ENCODE results near the gene BLOC1S4. TPM values are rescaled to one million over a fixed set of nuclear protein-coding genes. Genes with fewer than 3 reads are reported as not detected.

BLOC1S4 gene
- total RNA-seq, 4 donors from 2014 or later = 8.5 to 26.6 (median 11.7) TPM

DNA sequence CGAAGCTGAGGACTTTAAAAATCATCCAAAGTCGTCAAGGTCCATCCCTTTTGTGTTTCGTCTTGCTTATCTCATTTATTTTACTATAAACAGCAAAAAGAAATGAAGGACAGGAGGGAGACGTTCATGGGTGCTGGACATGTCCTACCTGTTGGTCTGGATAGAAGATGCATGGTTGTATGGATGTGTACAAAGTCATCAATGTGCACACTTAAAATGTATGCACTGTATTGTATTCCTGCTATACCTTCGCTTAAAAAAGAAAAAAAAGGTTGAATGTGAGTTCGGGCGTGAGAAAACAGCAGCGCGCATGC, 313 bp upstream of the BLOC1S4 start:
- no peak for TF ChIP-seq POLR2A (IDR thresholded peaks at IDR 0.05)
- TF ChIP-seq, protein P1, sequence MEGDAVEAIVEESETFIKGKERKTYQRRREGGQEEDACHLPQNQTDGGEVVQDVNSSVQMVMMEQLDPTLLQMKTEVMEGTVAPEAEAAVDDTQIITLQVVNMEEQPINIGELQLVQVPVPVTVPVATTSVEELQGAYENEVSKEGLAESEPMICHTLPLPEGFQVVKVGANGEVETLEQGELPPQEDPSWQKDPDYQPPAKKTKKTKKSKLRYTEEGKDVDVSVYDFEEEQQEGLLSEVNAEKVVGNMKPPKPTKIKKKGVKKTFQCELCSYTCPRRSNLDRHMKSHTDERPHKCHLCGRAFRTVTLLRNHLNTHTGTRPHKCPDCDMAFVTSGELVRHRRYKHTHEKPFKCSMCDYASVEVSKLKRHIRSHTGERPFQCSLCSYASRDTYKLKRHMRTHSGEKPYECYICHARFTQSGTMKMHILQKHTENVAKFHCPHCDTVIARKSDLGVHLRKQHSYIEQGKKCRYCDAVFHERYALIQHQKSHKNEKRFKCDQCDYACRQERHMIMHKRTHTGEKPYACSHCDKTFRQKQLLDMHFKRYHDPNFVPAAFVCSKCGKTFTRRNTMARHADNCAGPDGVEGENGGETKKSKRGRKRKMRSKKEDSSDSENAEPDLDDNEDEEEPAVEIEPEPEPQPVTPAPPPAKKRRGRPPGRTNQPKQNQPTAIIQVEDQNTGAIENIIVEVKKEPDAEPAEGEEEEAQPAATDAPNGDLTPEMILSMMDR (IDR thresholded peaks at IDR 0.05) = no peak
- H3K4me3 ChIP-seq = peak overlapping the region; percentile 45 to 91
- peaks cover 0 to 5% of the 10 kb centered on the region in 2 donors for H3K4me1 ChIP-seq
- no peaks in the 10 kb centered on the region for H3K36me3 ChIP-seq
- no peaks in the 10 kb centered on the region for H3K9me3 ChIP-seq
- no peak for DNase-seq
- intact Hi-C loops (cut with DNase I; ENCODE audit: low total_unique reads) = no loop called here
- peak overlapping the region; percentile 81 to 96 for H3K27ac ChIP-seq
- no peaks in the 10 kb centered on the region for H3K27me3 ChIP-seq

DNA sequence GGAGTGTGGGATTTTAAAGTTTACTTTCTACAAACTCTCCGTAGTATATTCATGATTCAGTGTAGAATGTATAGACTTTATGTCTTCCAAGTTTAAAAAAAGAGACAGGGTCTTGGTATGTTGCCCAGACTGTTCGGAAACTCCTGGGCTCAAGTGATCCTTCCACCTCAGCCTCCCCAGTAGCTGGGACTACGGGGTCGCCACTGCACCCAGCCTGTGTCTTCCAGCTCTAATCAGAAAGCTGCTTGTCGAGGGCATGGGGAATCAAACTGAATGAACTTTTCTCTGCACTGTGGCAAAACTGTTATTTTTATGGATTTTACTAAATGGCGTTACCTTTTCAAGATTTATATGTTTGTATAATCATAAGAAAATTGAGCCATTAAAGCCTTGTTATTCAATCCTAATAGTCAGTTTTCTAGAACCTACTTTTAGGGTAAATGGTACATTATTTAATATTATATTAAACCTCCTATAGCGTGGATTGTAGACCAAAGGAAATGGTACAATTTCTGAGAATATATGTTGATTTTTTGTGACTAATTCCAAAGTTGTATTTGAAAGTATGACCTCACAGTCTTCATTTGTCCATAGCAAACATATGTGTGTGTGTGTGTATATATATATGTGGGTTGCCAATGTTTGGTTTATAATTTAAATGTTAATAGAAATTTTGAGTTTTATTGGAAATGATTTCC, 1.1 kb downstream of the BLOC1S4 start:
- Histone ChIP-seq H3K4me1 (peaks cover 0 to 5% of the 10 kb centered on the region in 2 donors), H3K27me3 (no peaks in the 10 kb centered on the region), H3K4me3 (peak overlapping the region; percentile 45 to 91), H3K36me3 (no peaks in the 10 kb centered on the region), H3K9me3 (no peaks in the 10 kb centered on the region), H3K27ac (peak overlapping the region; percentile 81 to 96)
- no peak for DNase-seq
- TF ChIP-seq, protein P1 (IDR thresholded peaks at IDR 0.05) = no peak
- no peak for TF ChIP-seq POLR2A (IDR thresholded peaks at IDR 0.05)
- intact Hi-C loops (cut with DNase I; ENCODE audit: low total_unique reads) = no loop called here

DNA sequence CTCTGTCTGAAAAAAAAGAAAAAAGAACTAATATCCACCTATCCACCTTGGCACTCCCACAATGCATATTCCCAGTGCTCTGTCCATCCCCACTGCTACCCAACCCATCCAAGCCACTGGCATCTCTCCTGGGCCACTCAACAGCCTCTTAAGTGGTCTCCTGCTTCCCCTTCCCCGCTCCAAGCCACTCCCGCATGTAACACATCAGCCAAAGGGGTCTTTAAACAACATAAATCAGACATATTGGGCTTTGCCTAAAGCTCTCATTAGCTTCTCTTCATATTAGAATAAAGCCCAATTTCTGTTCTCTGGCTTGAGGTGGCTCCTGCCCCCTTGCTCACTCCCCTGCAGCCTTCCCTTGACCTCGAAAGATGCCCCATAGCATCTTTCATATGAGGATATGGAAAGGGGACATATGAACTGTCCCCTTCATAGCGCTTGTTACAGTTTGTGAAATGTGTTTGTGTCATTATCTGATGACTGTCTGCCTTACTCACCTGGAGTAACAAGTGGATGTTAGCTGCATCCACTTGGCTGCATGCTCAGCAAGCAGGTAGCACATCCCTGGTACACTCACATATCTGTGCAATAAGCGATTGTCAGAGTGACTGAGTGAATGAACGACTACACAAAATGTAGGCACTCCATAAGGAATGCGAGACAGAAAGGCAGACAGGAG, 3.1 kb downstream of the BLOC1S4 start:
- Histone ChIP-seq H3K27ac (no peak overlapping the region), H3K9me3 (no peaks in the 10 kb centered on the region), H3K4me3 (no peak overlapping the region), H3K27me3 (no peaks in the 10 kb centered on the region), H3K36me3 (no peaks in the 10 kb centered on the region), H3K4me1 (peaks cover 0 to 5% of the 10 kb centered on the region in 2 donors)
- no peak for DNase-seq
- intact Hi-C loops (cut with DNase I; ENCODE audit: low total_unique reads) = no loop called here
- TF ChIP-seq, protein P1 (IDR thresholded peaks at IDR 0.05) = no peak
- no peak for TF ChIP-seq POLR2A (IDR thresholded peaks at IDR 0.05)

DNA sequence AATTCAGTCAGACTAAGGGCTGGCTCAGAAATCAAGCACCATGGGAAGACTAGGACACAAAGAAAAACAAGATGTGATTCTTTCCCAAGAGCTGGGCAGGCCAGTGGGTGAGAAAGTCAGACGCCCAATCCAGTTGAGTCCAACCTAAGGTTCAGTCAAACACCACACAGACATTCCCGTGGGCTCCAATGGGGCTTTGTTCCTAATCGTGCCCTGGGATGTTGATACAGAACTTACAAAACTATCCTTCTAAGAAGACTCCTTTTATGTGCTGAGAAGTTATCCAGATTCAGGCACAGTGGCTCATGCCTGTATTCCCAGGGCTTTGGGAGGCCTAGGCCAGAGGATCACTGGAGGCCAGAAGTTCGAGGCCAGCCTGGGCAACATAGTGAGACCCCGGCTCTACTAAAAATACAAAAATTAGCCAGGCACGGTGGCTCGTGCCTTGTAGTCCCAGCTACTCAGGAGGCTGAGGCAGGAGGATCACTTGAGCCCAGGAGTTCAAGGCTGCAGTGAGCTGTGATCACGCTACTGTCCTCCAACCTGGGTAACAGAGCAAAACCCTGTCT, 3.7 kb downstream of the BLOC1S4 start:
- TF ChIP-seq, protein P1 (IDR thresholded peaks at IDR 0.05) = no peak
- no peak for TF ChIP-seq POLR2A (IDR thresholded peaks at IDR 0.05)
- no peaks in the 10 kb centered on the region for H3K9me3 ChIP-seq
- peaks cover 0 to 5% of the 10 kb centered on the region in 2 donors for H3K4me1 ChIP-seq
- H3K27me3 ChIP-seq = no peaks in the 10 kb centered on the region
- no peak overlapping the region for H3K4me3 ChIP-seq
- H3K27ac ChIP-seq = no peak overlapping the region
- intact Hi-C loops (cut with DNase I; ENCODE audit: low total_unique reads) = loop anchor here (5.0 kb wide), 1 partner anchor 153 kb away; no protein-coding TSS in a partner anchor
- DNase-seq = no peak
- H3K36me3 ChIP-seq = no peaks in the 10 kb centered on the region

DNA sequence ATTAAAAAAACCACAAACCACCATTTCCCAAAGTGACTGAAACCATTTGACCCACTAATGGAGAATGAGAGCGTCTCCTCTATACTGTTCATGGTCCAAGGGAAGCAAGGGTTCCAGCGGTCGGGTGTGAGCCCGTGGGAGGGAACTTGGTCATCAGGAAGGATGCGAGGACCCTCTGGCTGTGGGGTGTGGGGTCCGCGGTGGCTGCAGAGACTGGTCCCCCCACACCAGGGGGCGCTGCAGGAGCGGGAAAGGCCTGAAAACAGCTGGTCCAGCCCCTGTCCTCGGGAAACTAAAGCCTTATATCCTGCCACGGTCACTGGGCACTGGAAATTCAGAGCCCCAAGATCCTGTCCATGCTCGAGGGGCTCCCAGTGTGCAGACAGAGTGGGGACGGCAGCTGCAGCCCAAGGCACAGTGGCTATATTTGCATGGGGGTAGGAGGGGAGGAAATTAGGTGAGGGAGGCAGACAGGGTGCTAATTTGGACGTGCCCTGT, 4.3 kb downstream of the BLOC1S4 start:
- H3K36me3 ChIP-seq = no peaks in the 10 kb centered on the region
- H3K9me3 ChIP-seq = no peaks in the 10 kb centered on the region
- no peak overlapping the region for H3K4me3 ChIP-seq
- TF ChIP-seq, protein P1 (IDR thresholded peaks at IDR 0.05) = peak; percentile 93 to 96 (median 94)
- TF ChIP-seq POLR2A (IDR thresholded peaks at IDR 0.05) = no peak
- H3K4me1 ChIP-seq = peaks cover 0 to 5% of the 10 kb centered on the region in 2 donors
- intact Hi-C loops (cut with DNase I; ENCODE audit: low total_unique reads) = loop anchor here (5.0 kb wide), 1 partner anchor 152 kb away; no protein-coding TSS in a partner anchor
- no peaks in the 10 kb centered on the region for H3K27me3 ChIP-seq
- no peak overlapping the region for H3K27ac ChIP-seq
- peak; percentile 81 to 83 for DNase-seq

Data from uterus (tissue), 4 donors.